HAP-1 (cell line): ENCODE results near the gene MADCAM1.

ENCODE experiments used
- DNase-seq, 2 experiments: peaks; one replicate each; pipeline ENCODE4 v3.0.0-alpha.2; 2016 to 2020; ENCODE audit warnings: low spot score in 2 of 2
- H3K27me3 ChIP-seq: fragments of 250-450 bp; sonication (Bioruptor Pico); 2 replicates; pipeline ENCODE4 v1.5.1; 2020; ENCODE audit warnings: low read depth, mild to moderate bottlenecking, moderate library complexity
- H3K36me3 ChIP-seq: fragments of 250-450 bp; sonication (Bioruptor Pico); replicated peaks from 2 replicates; pipeline ENCODE4 v1.5.1; 2020; ENCODE audit warnings: mild to moderate bottlenecking
- H3K4me1 ChIP-seq: fragments of 250-450 bp; sonication (Bioruptor Pico); 2 replicates; pipeline ENCODE4 v1.5.1; 2020; ENCODE audit warnings: mild to moderate bottlenecking
- H3K4me3 ChIP-seq: fragments of 250-450 bp; sonication (Bioruptor Pico); 2 replicates; pipeline ENCODE4 v1.5.1; 2020; ENCODE audit warnings: mild to moderate bottlenecking, moderate library complexity
- H3K9me3 ChIP-seq: fragments of 250-450 bp; sonication (Bioruptor Pico); 2 replicates; pipeline ENCODE4 v1.5.1; 2020; ENCODE audit warnings: mild to moderate bottlenecking, moderate library complexity
- in situ Hi-C: fragments of 300-500 bp; cut with MboI; formaldehyde crosslinking; loops from 3 replicates; pipeline ENCODE4 v1.14.3; 2020; ENCODE audit warnings: low sequenced_read_pairs, inconsistent platforms, mixed read lengths

MADCAM1 gene

DNA sequence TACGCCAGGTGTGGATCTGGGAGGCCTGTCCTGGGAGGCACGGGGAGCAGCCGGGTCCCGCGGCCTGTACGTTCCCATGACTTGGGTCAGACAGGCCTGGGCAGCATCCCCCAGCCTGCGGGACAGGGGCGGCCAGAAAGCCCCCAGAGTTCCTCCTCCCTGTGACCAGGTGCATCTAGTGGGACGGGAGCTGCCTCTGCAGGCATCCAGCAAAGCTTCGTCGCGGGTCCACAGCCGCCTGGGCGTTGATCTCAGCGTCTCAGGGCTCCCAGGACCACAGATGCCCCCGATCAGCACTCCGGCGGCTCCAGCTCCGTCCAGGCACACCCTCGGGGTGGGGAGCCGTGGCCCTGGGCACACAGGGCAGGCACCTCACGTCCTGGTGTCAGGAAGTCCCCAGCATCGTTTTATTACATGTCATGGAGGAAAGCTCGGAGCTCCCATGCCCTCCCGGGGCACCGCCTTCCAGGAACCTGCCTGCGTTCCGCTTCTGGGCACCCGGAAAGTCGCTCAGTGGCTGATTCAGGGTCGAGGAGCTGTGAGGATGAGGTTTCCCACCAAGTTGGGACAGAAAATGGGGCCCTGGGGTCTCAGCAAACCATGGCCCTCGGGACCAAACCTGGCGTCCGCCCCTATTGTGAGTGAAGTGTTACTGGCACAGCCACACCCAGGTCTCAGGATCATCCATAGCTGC is 46.0 kb downstream of the MADCAM1 start:
- Histone ChIP-seq H3K4me3 (no peak overlapping the region), H3K36me3 (peaks cover 23% of the 10 kb centered on the region), H3K9me3 (no peaks in the 10 kb centered on the region), H3K4me1 (no peaks in the 10 kb centered on the region), H3K27me3 (no peaks in the 10 kb centered on the region; the same call in 1 of the 2 replicates)
- in situ Hi-C loops, result no loop called here
- DNase-seq, result no peak

DNA sequence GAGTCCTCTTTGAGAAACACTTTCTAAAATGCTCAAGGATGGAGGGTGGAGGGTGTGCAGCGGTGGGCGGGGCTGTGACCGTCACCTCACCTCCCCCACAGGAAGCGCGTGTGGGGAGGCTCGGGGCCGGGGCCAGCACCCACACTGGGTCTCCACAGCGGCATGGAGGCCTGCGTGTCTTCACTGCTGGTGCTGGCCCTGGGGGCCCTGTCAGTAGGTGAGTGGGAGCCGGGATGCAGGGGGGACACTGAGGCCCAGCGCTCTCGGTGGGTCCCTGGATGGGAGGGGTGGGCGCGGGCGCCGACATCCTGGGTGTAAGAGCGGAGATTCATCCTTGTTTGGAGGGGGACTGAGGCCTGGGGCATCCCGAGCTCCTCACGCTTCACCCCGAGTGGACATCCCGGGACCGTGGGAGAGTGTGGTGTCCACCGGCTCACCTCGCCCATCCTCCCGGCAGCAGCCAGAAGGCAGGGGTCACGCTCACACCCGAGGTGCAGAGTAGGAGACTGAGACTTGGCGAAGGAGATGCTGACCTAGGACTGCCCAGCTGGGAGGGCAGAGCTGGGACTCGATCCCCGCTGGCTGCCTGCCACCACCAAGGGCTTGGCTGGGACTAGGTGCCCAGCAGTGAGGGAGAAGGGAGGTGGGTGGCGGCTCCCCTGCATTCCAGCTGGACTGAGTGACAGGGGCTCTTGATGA is 47.8 kb downstream of the MADCAM1 start, which contains the start of gene GZMM:
Gene GZMM (plus strand): TSS at position 144 of the 699 bp plus-strand sequence. CDS start 19 bp downstream, at position 163.
- Histone ChIP-seq H3K4me3 (no peak within 1 kb of the TSS), H3K9me3 (no peaks in the 10 kb centered on the region)

DNA sequence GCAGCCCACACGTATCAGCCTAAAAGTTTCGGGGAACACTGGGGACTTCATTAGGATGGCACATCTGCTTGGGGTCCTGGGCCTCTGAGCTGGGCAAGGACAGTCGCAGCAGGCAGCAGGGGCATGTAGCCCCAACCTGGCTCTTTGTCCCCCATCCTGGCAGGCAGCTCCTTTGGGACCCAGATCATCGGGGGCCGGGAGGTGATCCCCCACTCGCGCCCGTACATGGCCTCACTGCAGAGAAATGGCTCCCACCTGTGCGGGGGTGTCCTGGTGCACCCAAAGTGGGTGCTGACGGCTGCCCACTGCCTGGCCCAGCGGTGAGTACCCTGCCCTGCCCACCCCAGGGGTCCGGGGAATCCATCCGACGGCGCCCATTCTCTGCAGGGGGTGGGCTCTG is 50.8 kb downstream of the MADCAM1 start:
- H3K4me1 ChIP-seq, result no peaks in the 10 kb centered on the region
- no peaks in the 10 kb centered on the region; the same call in 1 of the 2 replicates for H3K27me3 ChIP-seq
- H3K4me3 ChIP-seq, result no peak overlapping the region
- in situ Hi-C loops, result no loop called here
- no peak for DNase-seq
- H3K9me3 ChIP-seq, result no peaks in the 10 kb centered on the region
- peaks cover 4% of the 10 kb centered on the region for H3K36me3 ChIP-seq

More for the DNA sequence above, 47.8 kb downstream of the MADCAM1 start, which contains the start of gene GZMM:
- Histone ChIP-seq H3K36me3 (peaks cover 17% of the 10 kb centered on the region), H3K4me1 (no peaks in the 10 kb centered on the region), H3K27me3 (no peaks in the 10 kb centered on the region; the same call in 1 of the 2 replicates)
- in situ Hi-C loops, result no loop called here
- DNase-seq, result no peak

DNA sequence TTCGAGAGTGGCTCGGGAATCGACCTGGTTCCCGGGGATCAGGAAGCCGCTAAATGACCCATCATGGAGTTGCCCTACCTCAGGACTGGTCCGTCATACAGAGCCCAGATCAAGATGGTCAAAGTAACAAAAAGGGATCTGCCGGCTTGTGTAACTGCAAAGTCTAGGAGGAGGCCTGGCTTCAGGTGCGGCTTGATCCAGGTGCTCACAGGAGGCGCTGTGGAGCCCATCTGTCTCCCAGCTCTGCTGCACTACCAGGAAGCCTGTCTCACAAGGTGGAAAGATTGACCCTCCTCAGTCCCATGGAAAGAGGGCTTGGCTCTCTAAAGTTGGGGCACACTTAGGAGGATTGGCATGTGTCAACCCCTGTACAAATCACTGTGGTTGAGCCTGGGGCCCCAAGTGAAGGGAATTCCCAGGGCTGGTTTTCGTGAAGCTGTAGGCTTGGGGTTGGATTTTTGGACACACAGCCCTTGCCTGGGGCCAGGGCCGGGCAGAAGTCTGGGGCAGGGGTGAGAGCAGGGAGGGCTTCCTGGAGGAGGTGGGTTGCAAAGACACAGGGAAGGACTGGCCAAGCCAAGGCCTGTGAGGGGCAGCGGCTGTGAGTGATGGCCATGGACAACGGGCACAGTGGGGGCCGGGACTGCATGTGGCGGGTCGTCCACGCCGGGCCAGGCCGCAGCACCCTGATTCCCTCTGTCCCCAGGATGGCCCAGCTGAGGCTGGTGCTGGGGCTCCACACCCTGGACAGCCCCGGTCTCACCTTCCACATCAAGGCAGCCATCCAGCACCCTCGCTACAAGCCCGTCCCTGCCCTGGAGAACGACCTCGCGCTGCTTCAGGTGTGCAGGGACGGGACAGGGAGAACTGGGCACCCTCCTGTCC is 51.8 kb downstream of the MADCAM1 start:
- Histone ChIP-seq H3K9me3 (no peaks in the 10 kb centered on the region), H3K4me1 (no peaks in the 10 kb centered on the region), H3K4me3 (no peak overlapping the region), H3K27me3 (no peaks in the 10 kb centered on the region; the same call in 1 of the 2 replicates), H3K36me3 (peaks cover 3% of the 10 kb centered on the region; the same call in 1 of the 2 replicates)
- in situ Hi-C loops, result no loop called here
- no peak for DNase-seq

DNA sequence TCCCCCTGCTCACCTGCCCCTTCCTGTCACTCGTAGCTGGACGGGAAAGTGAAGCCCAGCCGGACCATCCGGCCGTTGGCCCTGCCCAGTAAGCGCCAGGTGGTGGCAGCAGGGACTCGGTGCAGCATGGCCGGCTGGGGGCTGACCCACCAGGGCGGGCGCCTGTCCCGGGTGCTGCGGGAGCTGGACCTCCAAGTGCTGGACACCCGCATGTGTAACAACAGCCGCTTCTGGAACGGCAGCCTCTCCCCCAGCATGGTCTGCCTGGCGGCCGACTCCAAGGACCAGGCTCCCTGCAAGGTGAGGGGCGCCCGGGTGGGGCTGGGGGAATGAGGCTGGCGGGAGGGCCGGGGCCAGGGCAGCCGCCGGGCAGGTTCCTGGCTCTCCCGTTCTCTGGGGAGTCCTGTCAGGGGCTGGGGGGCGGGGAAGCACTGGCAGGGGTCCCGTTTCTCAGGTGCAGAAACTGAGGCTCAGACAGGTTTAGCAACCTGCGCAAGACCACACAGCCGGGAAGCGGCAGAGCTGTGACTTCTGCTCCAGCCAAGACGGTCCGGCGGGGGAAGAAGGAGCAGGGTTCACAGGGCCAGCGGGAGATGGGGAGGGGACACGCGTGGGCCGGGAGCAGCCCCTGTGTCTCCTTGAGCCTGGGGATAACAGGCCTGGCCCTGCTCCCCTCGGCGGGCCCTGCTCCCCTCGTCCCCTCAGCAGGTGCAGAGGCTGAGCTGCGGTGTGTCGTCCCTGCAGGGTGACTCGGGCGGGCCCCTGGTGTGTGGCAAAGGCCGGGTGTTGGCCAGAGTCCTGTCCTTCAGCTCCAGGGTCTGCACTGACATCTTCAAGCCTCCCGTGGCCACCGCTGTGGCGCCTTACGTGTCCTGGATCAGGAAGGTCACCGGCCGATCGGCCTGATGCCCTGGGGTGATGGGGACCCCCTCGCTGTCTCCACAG is 52.9 kb downstream of the MADCAM1 start:
- Histone ChIP-seq H3K36me3 (no peaks in the 10 kb centered on the region), H3K4me1 (no peaks in the 10 kb centered on the region), H3K9me3 (no peaks in the 10 kb centered on the region), H3K27me3 (no peaks in the 10 kb centered on the region; the same call in 1 of the 2 replicates), H3K4me3 (no peak overlapping the region)
- in situ Hi-C loops, result no loop called here
- no peak for DNase-seq

DNA sequence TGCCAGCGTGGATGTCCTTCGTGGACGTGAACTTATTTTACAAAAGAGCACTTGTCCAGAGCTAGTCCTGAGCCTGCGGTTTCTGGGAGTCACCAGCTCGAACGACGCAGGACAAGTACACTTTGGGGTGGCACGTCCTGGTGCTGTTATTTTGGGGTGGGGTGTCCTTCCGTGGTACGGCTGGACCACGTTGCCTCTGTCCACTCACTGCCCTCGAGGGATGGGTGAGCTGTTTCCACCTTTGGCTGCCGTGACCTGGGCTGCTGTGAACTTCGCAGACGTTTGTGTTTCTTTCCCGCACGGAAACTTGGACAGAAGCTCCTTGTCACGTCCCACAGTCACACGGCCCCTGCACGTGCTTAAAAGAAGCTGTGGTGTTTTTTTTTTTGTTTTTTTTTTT is 58.5 kb downstream of the MADCAM1 start:
- no peaks in the 10 kb centered on the region for H3K4me1 ChIP-seq
- in situ Hi-C loops, result no loop called here

More for the DNA sequence above, 58.5 kb downstream of the MADCAM1 start:
- H3K36me3 ChIP-seq, result no peaks in the 10 kb centered on the region
- H3K9me3 ChIP-seq, result no peaks in the 10 kb centered on the region
- no peak overlapping the region for H3K4me3 ChIP-seq
- H3K27me3 ChIP-seq, result no peaks in the 10 kb centered on the region
- DNase-seq, result no peak
